Fibroblast of villous mesenchyme (primary cell): Measurements from ENCODE around the gene OTULIN. TPM values are rescaled to one million over a fixed set of nuclear protein-coding genes. Genes with fewer than 3 reads are reported as not detected.
A peak's percentile ranks its signal among the peaks of the same experiment; 100 is the strongest.

Experiments
- DNase-seq: peaks from one replicate; pipeline ENCODE4 v3.0.0-alpha.2; 2010; ENCODE audit warnings: low read depth
- H3K4me3 ChIP-seq: 2 replicates; pipeline ENCODE4 v1.5.1; 2011; ENCODE audit warnings: low read depth, mild to moderate bottlenecking, low read length
- CTCF ChIP-seq: IDR thresholded peaks from 2 replicates; pipeline ENCODE4 v1.5.1; 2012; ENCODE audit warnings: low read depth, mild to moderate bottlenecking, low read length; ENCODE audit not compliant: insufficient read depth
- total RNA-seq: library from RNA; depleted of rRNA; stranded (reverse); fragments of >200 nt; gene quantifications from 2 replicates; pipeline ENCODE4 v1.2.3, GENCODE V29; 2012

The OTULIN gene
- total RNA-seq, 1 donor: 31.1 TPM

GRCh38 chr5:14672082-14672481 is 7.6 kb downstream of the OTULIN start:
- no peak for TF ChIP-seq CTCF
- H3K4me3 ChIP-seq: no peak overlapping the region
- DNase-seq: no peak

GRCh38 chr5:14672484-14673394 is 8.2 kb downstream of the OTULIN start:
- no peak for DNase-seq

GRCh38 chr5:14673443-14673842 is 8.9 kb downstream of the OTULIN start:
- H3K4me3 ChIP-seq: no peak overlapping the region
- DNase-seq: no peak
- no peak for TF ChIP-seq CTCF

More at GRCh38 chr5:14672484-14673394, 8.2 kb downstream of the OTULIN start:
- no peak overlapping the region for H3K4me3 ChIP-seq
- no peak for TF ChIP-seq CTCF

GRCh38 chr5:14674983-14675854 is 10.7 kb downstream of the OTULIN start:
- no peak for TF ChIP-seq CTCF
- no peak for DNase-seq
- no peak overlapping the region for H3K4me3 ChIP-seq

GRCh38 chr5:14675865-14676300 is 11.4 kb downstream of the OTULIN start:
- TF ChIP-seq CTCF: no peak
- peak; percentile 54 for DNase-seq
- H3K4me3 ChIP-seq: peak overlapping the region; percentile 26

GRCh38 chr5:14676320-14676719 is 11.8 kb downstream of the OTULIN start:
- TF ChIP-seq CTCF: no peak
- peak overlapping the region; percentile 26 for H3K4me3 ChIP-seq
- DNase-seq: peak; percentile 70
